Neural progenitor cell (in vitro differentiated cells): ENCODE data around the gene ARHGAP15.

Experiments
- CTCF ChIP-seq: fragments of 200-600 bp; sonication (generic); IDR thresholded peaks from 2 replicates; pipeline ENCODE4 v1.5.1; 2017; ENCODE audit warnings: antibody characterized with exemption, mild to moderate bottlenecking
- EZH2 ChIP-seq: fragments of 200-600 bp; sonication (generic); IDR thresholded peaks from 2 replicates; pipeline ENCODE4 v1.6.1; 2017; ENCODE audit warnings: antibody characterized with exemption, mild to moderate bottlenecking, moderate library complexity

- TF ChIP-seq CTCF (no peak), EZH2 (no peak)
Observed at GRCh38 chr2:143150287-143150686, 21.1 kb downstream of the ARHGAP15 start.
